WTC11 (cell line): ENCODE measurements around the gene TBL1XR1.

Experiments used
- CTCF ChIP-seq: fragments of 200-600 bp; IDR thresholded peaks from 2 replicates; pipeline ENCODE4 v1.8.0; 2022; ENCODE audit warnings: antibody characterized with exemption
- FOXJ3 ChIP-seq: sonication (generic); formaldehyde crosslinking; IDR thresholded peaks from 2 replicates; pipeline ENCODE4 v1.9.0; 2021; ENCODE audit warnings: missing genetic modification reagents, mild to moderate bottlenecking, borderline replicate concordance
- GTF2I ChIP-seq: fragments of 250-450 bp; sonication (Bioruptor Pico); conservative IDR thresholded peaks from 2 replicates; pipeline ENCODE4 v1.4.0; 2021; ENCODE audit warnings: mild to moderate bottlenecking
- MXD4 ChIP-seq: fragments of 250-450 bp; sonication (Bioruptor Pico); IDR thresholded peaks from 2 replicates; pipeline ENCODE4 v1.8.0; 2021; ENCODE audit warnings: mild to moderate bottlenecking, moderate library complexity, borderline replicate concordance
- RELA ChIP-seq: sonication (generic); formaldehyde crosslinking; IDR thresholded peaks from 2 replicates; pipeline ENCODE4 v1.8.1; 2022; ENCODE audit warnings: missing genetic modification reagents, mild to moderate bottlenecking, borderline replicate concordance
- STAT6 ChIP-seq: sonication (generic); formaldehyde crosslinking; conservative IDR thresholded peaks from 2 replicates; pipeline ENCODE4 v1.8.1; 2023; ENCODE audit warnings: mild to moderate bottlenecking, low read depth, missing genetic modification reagents, moderate library complexity
- ZNF281 ChIP-seq: sonication (generic); formaldehyde crosslinking; IDR thresholded peaks from 2 replicates; pipeline ENCODE4 v1.8.0; 2023; ENCODE audit warnings: mild to moderate bottlenecking, missing genetic modification reagents

GRCh38 chr3:176988795-176989194 lies 208.5 kb downstream of the TBL1XR1 start:
- TF ChIP-seq GTF2I (CRISPR knock-in tag), result no peak
- no peak for TF ChIP-seq MXD4 (CRISPR knock-in tag)
- no peak for TF ChIP-seq RELA (CRISPR knock-in tag)
- no peak for TF ChIP-seq FOXJ3 (CRISPR knock-in tag)
- no peak for TF ChIP-seq STAT6 (CRISPR knock-in tag)
- TF ChIP-seq CTCF, result no peak
- TF ChIP-seq ZNF281 (CRISPR knock-in tag), result no peak
